Mucosa of rectum (tissue), 2 donors: ENCODE results near the gene CETP.

Experiments used
- H3K27ac ChIP-seq, 2 donors: one replicate each; pipeline ENCODE4 v1.7.0; 2013; ENCODE audit warnings: inconsistent platforms in 2 of 2, low read depth in 2 of 2, low read length in 2 of 2
- H3K27me3 ChIP-seq, 2 donors: one replicate each; pipeline ENCODE4 v1.7.0; 2013; ENCODE audit warnings: low read length in 2 of 2; ENCODE audit not compliant: control insufficient read depth in 2 of 2, insufficient read depth in 2 of 2
- H3K36me3 ChIP-seq, 2 donors: one replicate each; pipeline ENCODE4 v1.7.0; 2013; ENCODE audit warnings: low read length in 2 of 2; ENCODE audit not compliant: control insufficient read depth in 2 of 2, insufficient read depth in 2 of 2
- H3K4me1 ChIP-seq, 2 donors: one replicate each; pipeline ENCODE4 v1.7.0; 2013; ENCODE audit warnings: low read length in 2 of 2, mild to moderate bottlenecking in 1 of 2; ENCODE audit not compliant: control insufficient read depth in 2 of 2, insufficient read depth in 2 of 2
- H3K4me3 ChIP-seq, 2 donors: one replicate each; pipeline ENCODE4 v1.7.0; 2013; ENCODE audit warnings: low read length in 2 of 2
- H3K9ac ChIP-seq, 2 donors: one replicate each; pipeline ENCODE4 v1.7.0; 2013; ENCODE audit warnings: low read length in 2 of 2, low read depth in 1 of 2, mild to moderate bottlenecking in 1 of 2
- H3K9me3 ChIP-seq, 2 donors: one replicate each; pipeline ENCODE4 v1.7.0; 2013; ENCODE audit warnings: low read length in 2 of 2; ENCODE audit not compliant: control insufficient read depth in 2 of 2
- donor health status: healthy.
- donor health status: Normal muscosa, but diverticular disease.

CETP gene, protein sequence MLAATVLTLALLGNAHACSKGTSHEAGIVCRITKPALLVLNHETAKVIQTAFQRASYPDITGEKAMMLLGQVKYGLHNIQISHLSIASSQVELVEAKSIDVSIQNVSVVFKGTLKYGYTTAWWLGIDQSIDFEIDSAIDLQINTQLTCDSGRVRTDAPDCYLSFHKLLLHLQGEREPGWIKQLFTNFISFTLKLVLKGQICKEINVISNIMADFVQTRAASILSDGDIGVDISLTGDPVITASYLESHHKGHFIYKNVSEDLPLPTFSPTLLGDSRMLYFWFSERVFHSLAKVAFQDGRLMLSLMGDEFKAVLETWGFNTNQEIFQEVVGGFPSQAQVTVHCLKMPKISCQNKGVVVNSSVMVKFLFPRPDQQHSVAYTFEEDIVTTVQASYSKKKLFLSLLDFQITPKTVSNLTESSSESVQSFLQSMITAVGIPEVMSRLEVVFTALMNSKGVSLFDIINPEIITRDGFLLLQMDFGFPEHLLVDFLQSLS

DNA sequence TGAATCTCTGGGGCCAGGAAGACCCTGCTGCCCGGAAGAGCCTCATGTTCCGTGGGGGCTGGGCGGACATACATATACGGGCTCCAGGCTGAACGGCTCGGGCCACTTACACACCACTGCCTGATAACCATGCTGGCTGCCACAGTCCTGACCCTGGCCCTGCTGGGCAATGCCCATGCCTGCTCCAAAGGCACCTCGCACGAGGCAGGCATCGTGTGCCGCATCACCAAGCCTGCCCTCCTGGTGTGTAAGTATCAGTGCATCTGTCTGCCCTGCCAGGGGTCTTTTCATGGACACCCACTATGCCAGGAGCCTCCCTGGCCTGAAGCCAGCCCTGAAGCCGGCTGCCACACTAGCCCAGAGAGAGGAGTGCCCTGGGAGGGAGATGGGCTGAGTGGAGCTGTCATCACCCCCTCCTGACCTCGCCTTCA lies at the start of gene CETP:
Gene CETP (plus strand): TSS at position 100 of the 431 bp plus-strand sequence. CDS start 30 bp downstream, at position 130.
- no peaks in the 10 kb centered on the region for H3K27me3 ChIP-seq
- H3K27ac ChIP-seq: no peak within 1 kb of the TSS
- no peak within 1 kb of the TSS for H3K9ac ChIP-seq
- H3K4me3 ChIP-seq: no peak within 1 kb of the TSS
- peaks cover 4 to 6% of the 10 kb centered on the region in 2 donors for H3K4me1 ChIP-seq
- H3K9me3 ChIP-seq: no peaks in the 10 kb centered on the region
- H3K36me3 ChIP-seq: no peaks in the 10 kb centered on the region

DNA sequence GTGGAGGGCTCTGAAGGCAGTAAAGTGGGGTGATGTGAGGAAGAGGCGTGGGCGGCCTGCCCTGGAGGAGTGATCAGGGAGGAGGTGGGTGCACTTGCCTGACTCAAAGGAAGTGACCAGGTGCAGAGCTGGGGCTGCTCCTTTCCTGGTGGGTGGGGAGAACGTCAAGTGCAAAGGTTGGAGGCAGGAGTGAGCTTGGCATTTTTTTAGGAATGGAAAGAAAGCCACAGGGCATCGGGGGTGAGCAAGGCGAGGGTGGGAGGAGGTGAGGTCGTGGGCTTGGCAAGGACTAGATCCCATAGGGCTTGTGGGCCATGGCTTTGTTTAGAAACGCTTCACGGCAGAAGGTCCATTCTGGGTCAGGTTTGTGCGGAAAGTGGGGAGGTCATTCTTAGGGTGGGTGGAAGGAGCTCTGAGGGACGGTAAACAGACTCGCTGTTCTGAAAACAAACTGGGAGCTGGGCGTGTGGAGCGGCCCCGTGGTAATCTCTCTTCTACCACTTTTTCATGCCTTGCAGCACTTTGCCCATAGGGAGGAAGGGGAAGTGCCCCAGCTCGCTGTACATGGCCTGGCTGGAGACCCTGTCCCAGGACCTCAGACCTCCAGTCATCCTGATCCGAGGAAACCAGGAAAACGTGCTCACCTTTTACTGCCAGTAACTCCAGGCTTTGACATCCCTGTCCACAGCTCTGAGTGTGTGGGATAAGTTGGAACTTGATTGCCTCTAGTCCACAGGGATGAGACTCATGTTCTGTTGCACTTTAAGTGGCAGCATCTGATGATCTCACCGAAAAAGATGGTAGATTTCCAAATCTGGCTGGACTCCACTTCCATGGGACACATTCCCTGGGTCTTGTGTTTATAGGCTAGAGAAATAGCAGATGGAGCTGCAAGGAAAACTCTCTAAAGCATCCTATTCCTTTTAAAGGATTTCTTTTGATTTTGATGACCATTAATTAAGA lies 48.7 kb upstream of the CETP start:
- Histone ChIP-seq H3K9me3 (no peaks in the 10 kb centered on the region), H3K9ac (no peak overlapping the region), H3K27me3 (no peaks in the 10 kb centered on the region), H3K36me3 (no peaks in the 10 kb centered on the region), H3K4me1 (peaks cover 22 to 25% of the 10 kb centered on the region in 2 donors), H3K4me3 (no peak overlapping the region), H3K27ac (no peak overlapping the region)

GRCh38 chr16:56914896-56915295 lies 46.9 kb upstream of the CETP start:
- Histone ChIP-seq H3K27me3 (no peaks in the 10 kb centered on the region), H3K9me3 (no peaks in the 10 kb centered on the region), H3K4me3 (no peak overlapping the region), H3K27ac (no peak overlapping the region), H3K9ac (no peak overlapping the region), H3K36me3 (no peaks in the 10 kb centered on the region), H3K4me1 (peaks cover 18 to 22% of the 10 kb centered on the region in 2 donors)

DNA sequence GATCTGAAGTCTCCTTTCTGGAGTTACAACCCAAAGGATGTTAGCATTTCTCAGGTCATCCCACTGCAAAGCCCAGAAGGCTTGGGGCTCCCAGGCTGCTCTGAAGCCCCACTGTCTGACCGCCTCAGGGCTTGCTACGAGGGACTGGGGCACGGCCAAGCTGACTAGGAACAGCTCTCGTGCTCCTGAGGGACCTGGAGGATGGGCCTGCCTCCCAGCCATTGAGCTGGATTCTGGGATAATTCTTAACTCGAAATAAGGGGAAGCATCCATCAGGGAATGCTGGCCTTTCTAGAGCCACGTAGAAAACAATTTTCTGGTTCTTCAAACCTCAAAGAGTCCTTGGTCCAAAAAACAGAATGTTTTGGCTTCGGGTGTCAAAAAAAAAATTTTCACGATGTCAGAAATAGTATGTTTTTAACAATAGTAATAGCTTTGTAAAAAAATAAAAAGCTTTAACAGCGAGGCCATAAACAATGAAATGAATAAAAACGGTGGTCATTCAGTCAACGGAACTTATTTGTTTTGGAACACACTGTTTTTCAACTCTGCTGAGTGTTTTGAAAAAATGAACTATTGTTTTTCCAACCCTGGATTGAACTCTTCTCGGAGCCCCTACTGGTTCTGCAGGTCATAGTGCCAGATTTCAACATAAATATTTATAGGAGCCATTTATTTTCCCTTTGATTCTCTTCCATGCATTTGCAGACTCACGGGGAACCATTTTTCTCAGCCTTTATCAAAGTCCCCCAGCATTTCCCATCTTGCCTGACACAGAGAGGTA lies 46.2 kb upstream of the CETP start:
- Histone ChIP-seq H3K4me3 (no peak overlapping the region), H3K27me3 (no peaks in the 10 kb centered on the region), H3K9me3 (no peaks in the 10 kb centered on the region), H3K36me3 (no peaks in the 10 kb centered on the region), H3K27ac (peak overlapping the region in 1 of 2 donors; percentile 89), H3K9ac (no peak overlapping the region), H3K4me1 (peaks cover 18 to 21% of the 10 kb centered on the region in 2 donors)

DNA sequence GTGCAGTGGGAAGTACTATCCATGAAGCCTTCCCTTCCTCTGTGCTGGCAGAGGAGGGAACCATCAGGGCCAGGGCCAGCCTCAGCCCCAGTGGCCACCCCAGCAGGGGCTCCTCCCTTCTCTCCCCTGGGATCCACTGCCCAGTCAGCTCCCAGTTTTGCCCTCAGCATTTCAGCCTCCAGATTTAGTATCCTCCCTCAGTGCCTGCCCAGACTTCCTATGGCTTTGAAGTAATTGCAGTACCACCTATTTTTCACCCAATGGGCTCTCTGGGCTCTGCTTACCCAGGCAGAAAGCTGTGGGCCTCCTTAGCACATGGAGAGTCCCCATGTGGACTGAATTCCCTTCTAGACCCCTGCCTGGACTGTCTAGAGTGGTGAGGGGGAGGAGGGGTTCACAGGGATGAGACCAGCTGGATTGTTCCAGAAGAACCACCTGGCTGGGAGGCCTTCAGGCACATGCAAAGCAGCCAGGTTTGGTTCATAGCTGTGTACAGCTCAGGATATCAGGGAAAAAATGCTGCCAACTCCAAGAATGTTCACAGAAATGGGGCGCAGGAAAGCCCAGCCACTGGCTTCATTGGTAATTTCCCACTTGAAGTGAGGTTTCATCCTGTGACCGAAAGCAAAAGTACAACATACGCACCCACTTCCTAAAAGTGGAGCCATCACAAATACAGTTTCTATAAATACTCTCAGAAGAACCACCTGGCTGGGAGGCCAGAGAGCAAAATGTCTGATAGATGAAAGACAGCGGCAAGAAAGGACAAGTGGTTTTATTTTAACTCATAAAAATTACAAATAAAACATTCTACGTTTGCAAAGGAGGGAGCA lies 45.0 kb upstream of the CETP start:
- Histone ChIP-seq H3K27me3 (no peaks in the 10 kb centered on the region), H3K4me1 (peaks cover 14 to 23% of the 10 kb centered on the region in 2 donors), H3K9me3 (no peaks in the 10 kb centered on the region), H3K4me3 (peak overlapping the region in 1 of 2 donors; percentile 34), H3K27ac (peak overlapping the region; percentile 78 to 89), H3K36me3 (no peaks in the 10 kb centered on the region), H3K9ac (peak overlapping the region in 1 of 2 donors; percentile 36)

GRCh38 chr16:56918467-56919012 lies 43.2 kb upstream of the CETP start:
- Histone ChIP-seq H3K27me3 (no peaks in the 10 kb centered on the region), H3K9me3 (no peaks in the 10 kb centered on the region), H3K36me3 (no peaks in the 10 kb centered on the region), H3K4me1 (peaks cover 3 to 13% of the 10 kb centered on the region in 2 donors), H3K4me3 (no peak overlapping the region), H3K27ac (no peak overlapping the region), H3K9ac (no peak overlapping the region)

- Histone ChIP-seq H3K4me1 (peaks cover 3 to 13% of the 10 kb centered on the region in 2 donors), H3K27me3 (no peaks in the 10 kb centered on the region), H3K27ac (no peak overlapping the region)
These were observed 42.5 kb upstream of the CETP start for GRCh38 chr16:56919099-56919800.

DNA sequence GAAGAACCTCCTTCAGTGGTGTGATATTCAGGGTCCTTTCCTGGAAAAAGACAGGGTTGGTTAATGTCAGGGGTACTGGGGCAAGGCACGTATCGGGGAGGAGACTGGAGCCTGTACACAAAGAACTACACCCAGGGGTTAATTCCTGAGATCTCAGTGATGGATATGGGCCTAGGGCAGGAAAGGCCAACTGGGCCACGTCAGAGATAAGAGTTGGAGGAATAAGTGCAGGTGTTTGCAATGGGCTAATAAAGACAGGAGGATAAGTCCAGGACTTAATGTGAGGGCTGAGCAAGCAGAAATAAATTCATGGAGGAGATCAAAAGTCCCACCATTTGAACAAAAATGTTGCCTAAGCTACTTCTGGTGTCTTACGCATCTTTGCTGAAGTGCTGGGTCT lies 40.2 kb upstream of the CETP start:
- Histone ChIP-seq H3K4me3 (no peak overlapping the region), H3K9me3 (no peaks in the 10 kb centered on the region), H3K27ac (no peak overlapping the region), H3K4me1 (peaks cover under 1 to 11% of the 10 kb centered on the region in 2 donors), H3K36me3 (no peaks in the 10 kb centered on the region), H3K27me3 (no peaks in the 10 kb centered on the region), H3K9ac (no peak overlapping the region)

More at GRCh38 chr16:56919099-56919800, 42.5 kb upstream of the CETP start:
- Histone ChIP-seq H3K36me3 (no peaks in the 10 kb centered on the region), H3K9me3 (no peaks in the 10 kb centered on the region), H3K4me3 (no peak overlapping the region), H3K9ac (no peak overlapping the region)
